AML-193 (cell line): ENCODE data around the gene NKX6-2.

Experiments
- DNase-seq, 2 experiments: peaks; one replicate each; lab custom pipeline; 2025; lab: John Stamatoyannopoulos, UW

Gene NKX6-2

DNA sequence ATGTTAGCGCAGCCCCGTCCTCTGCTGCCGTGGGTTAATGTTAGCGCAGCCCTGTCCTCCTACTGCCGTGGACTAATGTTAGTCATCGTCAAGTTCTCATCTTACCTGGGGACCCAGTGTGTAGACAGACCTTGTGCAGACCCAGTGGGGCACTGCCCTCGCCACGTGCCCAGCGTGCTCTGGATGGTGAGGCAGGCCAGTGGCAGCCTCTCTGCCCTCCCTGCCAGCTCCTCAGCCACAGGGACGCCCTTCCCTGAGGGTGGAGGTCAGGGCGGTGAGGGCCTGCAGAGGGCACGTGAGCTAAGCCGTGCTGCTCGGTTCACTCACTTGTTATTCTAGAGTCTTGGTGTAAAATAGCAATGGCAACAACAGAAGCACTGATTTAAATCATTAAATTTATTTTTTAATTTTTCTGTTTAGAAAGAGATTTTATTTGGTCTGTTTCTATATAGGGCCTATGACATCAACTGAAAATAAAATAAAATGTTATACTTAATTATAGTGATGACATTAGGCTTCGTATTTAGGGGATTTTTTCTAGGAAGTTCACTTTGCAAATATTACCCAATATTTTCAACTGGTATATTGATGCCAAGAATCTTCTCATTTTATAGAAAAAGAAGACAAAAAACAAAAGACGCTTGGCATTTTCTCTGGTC, 48.4 kb downstream of the NKX6-2 start:
- no peak for DNase-seq

DNA sequence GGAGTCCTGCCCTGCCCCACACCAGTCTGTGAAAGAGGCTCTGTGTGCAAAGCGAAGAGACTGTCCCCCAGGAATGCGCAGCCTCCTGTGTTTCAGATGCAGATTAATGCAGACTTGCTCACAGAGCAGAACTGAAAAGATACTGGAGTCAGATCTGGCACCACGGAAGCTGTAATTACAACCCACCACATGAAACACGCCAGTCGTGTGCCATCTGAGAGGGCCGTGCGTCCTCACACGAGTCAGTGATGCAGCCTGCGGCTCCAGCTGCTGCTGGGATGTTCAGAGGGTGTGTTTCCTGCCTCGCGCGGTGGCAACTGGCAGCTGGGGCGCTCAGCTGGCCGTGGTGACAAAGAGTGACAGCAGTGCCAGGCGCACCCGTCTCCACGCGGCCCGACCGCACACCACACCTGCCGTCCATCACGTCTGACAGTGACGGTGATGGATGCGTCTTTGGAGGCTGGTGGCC, 50.0 kb downstream of the NKX6-2 start:
- DNase-seq = no peak

- no peak for DNase-seq
Measured at GRCh38 chr10:132735341-132735775, 50.6 kb downstream of the NKX6-2 start.

DNA sequence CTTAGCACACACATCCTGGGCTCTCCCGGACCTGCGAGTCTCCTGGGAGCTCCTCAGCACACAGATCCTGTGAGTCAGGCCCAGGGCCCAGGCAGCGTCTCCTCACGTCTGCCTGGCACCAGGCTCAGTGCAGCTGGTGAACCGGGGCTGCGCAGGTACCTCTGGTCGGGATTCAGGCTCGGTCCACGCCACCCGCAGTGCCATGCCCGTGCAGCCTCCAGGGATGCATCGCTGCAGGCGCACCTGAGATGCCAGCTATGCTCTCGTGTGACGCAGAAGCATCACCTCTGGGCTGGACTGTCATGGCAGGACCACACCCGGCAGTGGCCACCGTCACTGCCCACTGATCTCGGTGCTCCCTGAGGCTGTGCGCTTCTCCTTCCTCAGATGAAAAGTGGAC, 52.0 kb downstream of the NKX6-2 start:
- no peak for DNase-seq
